T-helper 9 cell (primary cell): ENCODE measurements around the gene CLHC1.
"Not testable (repeated sequence)": the region's sequence is repeated elsewhere in the genome, so short reads cannot be mapped to it uniquely, and the experiment has no call there.

Experiments used
- DNase-seq: peaks from one replicate; pipeline ENCODE4 v3.0.0-alpha.2; 2020

CLHC1 gene

GRCh38 chr2:55133467-55134315, 98.4 kb downstream of the CLHC1 start:
- DNase-seq = peak; percentile 29

DNA sequence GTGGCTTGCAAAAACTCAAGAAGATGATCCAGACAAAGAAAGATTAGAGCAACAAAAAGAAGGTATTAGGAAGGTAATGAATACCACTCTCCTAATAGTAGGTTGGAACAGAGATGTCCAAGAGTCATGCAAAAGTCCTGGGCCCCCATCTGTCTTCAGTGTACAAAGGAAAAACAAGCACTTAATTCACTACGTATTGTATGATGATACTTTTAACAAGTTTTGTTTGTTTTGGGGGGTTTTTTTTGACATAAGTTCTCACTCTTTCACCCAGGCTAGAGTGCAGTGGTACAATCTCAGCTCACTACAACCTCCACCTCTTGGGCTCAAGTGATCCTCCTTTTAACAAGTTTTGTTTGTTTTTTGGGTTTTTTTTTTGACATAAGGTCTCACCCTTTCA, 101.2 kb downstream of the CLHC1 start:
- no peak for DNase-seq

- DNase-seq = not testable (repeated sequence)
Observed at GRCh38 chr2:55126643-55127042, 105.5 kb downstream of the CLHC1 start.
